A673 (cell line): ENCODE results near the gene CITED1. TPM values are rescaled to one million over a fixed set of nuclear protein-coding genes. Genes with fewer than 3 reads are reported as not detected.

Experiments
- BruUV-seq: library from RNA; stranded (reverse); fragments of 400-500 nt; replicated peaks from 2 replicates; lab custom pipeline; 2021; lab: Mats Ljungman, UMichigan
- CTCF ChIA-PET: fragments of 300-600 bp; sonication (Branson Sonifier 250); formaldehyde crosslinking; loops from one replicate; lab custom pipeline; 2022; ENCODE audit warnings: antibody characterized with exemption; lab: Charles Lee
- POLR2A ChIA-PET: fragments of 300-600 bp; sonication (Branson Sonifier 250); formaldehyde crosslinking; loops from one replicate; lab custom pipeline; 2022; ENCODE audit warnings: antibody characterized with exemption; ENCODE audit not compliant: low non-redundant PET; lab: Charles Lee
- DNase-seq: peaks from one replicate; pipeline ENCODE4 v3.0.0-alpha.2; 2015; ENCODE audit warnings: low spot score
- H3K27ac ChIP-seq: fragments of 200-600 bp; sonication (generic); 2 replicates; pipeline ENCODE4 v1.5.1; 2016; ENCODE audit warnings: mixed run types, low read depth, mild to moderate bottlenecking, mixed read lengths, antibody characterized with exemption, low read length; ENCODE audit not compliant: poor library complexity, severe bottlenecking
- H3K27me3 ChIP-seq: fragments of 200-600 bp; sonication (generic); replicated peaks from 2 replicates; pipeline ENCODE4 v1.6.1; 2017; ENCODE audit warnings: mixed run types, low read depth, mild to moderate bottlenecking, mixed read lengths, antibody characterized with exemption, low read length; ENCODE audit not compliant: insufficient read depth, poor library complexity
- H3K36me3 ChIP-seq: fragments of 200-600 bp; sonication (generic); 2 replicates; pipeline ENCODE4 v1.6.1; 2016; ENCODE audit warnings: mixed run types, mild to moderate bottlenecking, mixed read lengths, antibody characterized with exemption, low read length; ENCODE audit not compliant: insufficient read depth, poor library complexity, severe bottlenecking
- H3K4me1 ChIP-seq: fragments of 200-600 bp; sonication (generic); 2 replicates; pipeline ENCODE4 v1.6.1; 2017; ENCODE audit warnings: mixed run types, mild to moderate bottlenecking, mixed read lengths, antibody characterized with exemption, low read length; ENCODE audit not compliant: insufficient read depth, poor library complexity, severe bottlenecking
- H3K4me3 ChIP-seq: fragments of 200-600 bp; sonication (generic); 2 replicates; pipeline ENCODE4 v1.5.1; 2016; ENCODE audit warnings: low read depth, mixed run types, mild to moderate bottlenecking, mixed read lengths, low read length; ENCODE audit not compliant: poor library complexity, severe bottlenecking
- H3K9me3 ChIP-seq: fragments of 200-600 bp; sonication (generic); 2 replicates; pipeline ENCODE4 v1.6.1; 2016; ENCODE audit warnings: mixed run types, low read depth, mild to moderate bottlenecking, mixed read lengths, antibody characterized with exemption, low read length; ENCODE audit not compliant: poor library complexity, severe bottlenecking
- CTCF ChIP-seq: fragments of 300-800, 200-600 bp; sonication (generic); conservative IDR thresholded peaks from 2 replicates; pipeline ENCODE4 v1.5.1; 2017; ENCODE audit warnings: low read depth, mild to moderate bottlenecking, antibody characterized with exemption, low read length, moderate library complexity, mixed read lengths
- EZH2 ChIP-seq: fragments of 200-600 bp; sonication (generic); IDR thresholded peaks from 2 replicates; pipeline ENCODE4 v1.6.1; 2017; ENCODE audit warnings: borderline replicate concordance, low read depth, mild to moderate bottlenecking, mixed read lengths, antibody characterized with exemption, low read length; ENCODE audit not compliant: poor library complexity, severe bottlenecking
- intact Hi-C: fragments of 100-400 bp; cut with micrococcal nuclease; formaldehyde crosslinking; loops from one replicate; pipeline ENCODE4 v1.10.0; 2022; ENCODE audit not compliant: unreplicated experiment
- total RNA-seq: library from RNA; stranded (reverse); gene quantifications from 2 replicates; pipeline ENCODE4 v1.2.3, GENCODE V29; 2021

Gene CITED1
- total RNA-seq, 1 experiment from 2014 or later: 3.2 TPM

GRCh38 chrX:72280321-72280845 lies 25.3 kb downstream of the CITED1 start:
- Histone ChIP-seq H3K27me3 (peaks cover 8% of the 10 kb centered on the region), H3K27ac (no peak overlapping the region), H3K36me3 (peaks cover 12% of the 10 kb centered on the region), H3K4me3 (no peak overlapping the region), H3K4me1 (no peaks in the 10 kb centered on the region), H3K9me3 (no peaks in the 10 kb centered on the region)
- DNase-seq: no peak
- TF ChIP-seq EZH2 (no peak), CTCF (no peak)
- BruUV-seq: no TSS peak
- ChIA-PET POLR2A (no interaction called here), CTCF (no interaction called here)
- intact Hi-C loops: no loop called here

DNA sequence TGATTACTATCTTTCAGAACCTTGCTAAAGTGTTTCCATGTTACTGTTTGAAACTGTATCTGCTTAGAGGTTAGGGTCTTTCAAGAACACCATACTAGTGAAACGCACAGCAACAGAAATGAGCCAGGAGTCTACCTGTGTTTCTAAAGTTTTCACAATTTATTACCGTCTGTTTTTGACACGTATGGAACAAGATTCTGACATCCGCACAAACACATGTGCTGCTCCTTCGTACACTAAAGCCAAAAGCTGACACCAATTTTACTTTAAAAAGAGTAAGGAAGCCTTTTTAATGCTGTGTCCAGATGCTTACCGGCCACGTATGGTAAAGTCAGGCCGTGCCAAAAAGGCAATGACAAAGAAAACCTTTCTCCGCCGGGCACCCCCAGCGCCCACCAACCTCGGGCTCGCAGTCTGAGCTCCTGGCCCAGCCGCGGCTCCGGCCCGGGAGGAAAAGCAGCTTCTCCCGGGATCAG lies 29.2 kb downstream of the CITED1 start:
- Histone ChIP-seq H3K4me3 (peak overlapping the region; percentile 89), H3K4me1 (peaks cover 7% of the 10 kb centered on the region), H3K36me3 (peaks cover 51% of the 10 kb centered on the region), H3K27ac (peak overlapping the region; percentile 94), H3K9me3 (no peaks in the 10 kb centered on the region), H3K27me3 (no peaks in the 10 kb centered on the region)
- BruUV-seq: TSS peak; percentile 46
- intact Hi-C loops: no loop called here
- TF ChIP-seq EZH2: no peak
- TF ChIP-seq CTCF: no peak
- POLR2A ChIA-PET: interaction anchor here (0.6 to 1.1 kb wide), 2 partner anchors 12 to 33 kb away, joined by 3 to 4 read pairs; no protein-coding TSS in a partner anchor
- CTCF ChIA-PET: interaction anchor here (0.5 to 0.9 kb wide), 2 partner anchors 33 to 80 kb away, joined by 3 read pairs; no protein-coding TSS in a partner anchor
- DNase-seq: no peak

GRCh38 chrX:72274526-72274925 lies 31.2 kb downstream of the CITED1 start:
- DNase-seq: no peak
- no peaks in the 10 kb centered on the region for H3K9me3 ChIP-seq
- ChIA-PET POLR2A (no interaction called here), CTCF (no interaction called here)
- H3K27ac ChIP-seq: peak overlapping the region; percentile 94
- intact Hi-C loops: no loop called here
- H3K36me3 ChIP-seq: peaks cover 71% of the 10 kb centered on the region
- no peak for TF ChIP-seq EZH2
- no peak for TF ChIP-seq CTCF
- no TSS peak for BruUV-seq
- H3K27me3 ChIP-seq: no peaks in the 10 kb centered on the region
- peaks cover 7% of the 10 kb centered on the region for H3K4me1 ChIP-seq
- H3K4me3 ChIP-seq: peak overlapping the region; percentile 89
